GM19438 (cell line): ENCODE measurements around the gene SERPINA4.
"Not testable (repeated sequence)": the region's sequence is repeated elsewhere in the genome, so short reads cannot be mapped to it uniquely, and the experiment has no call there.

Experiments
- ATAC-seq: cut with Tn5 transposase; IDR thresholded peaks from one replicate; pipeline ENCODE4 v1.9.1; 2021; ENCODE audit warnings: low read depth; ENCODE audit not compliant: unreplicated experiment

Gene SERPINA4

DNA sequence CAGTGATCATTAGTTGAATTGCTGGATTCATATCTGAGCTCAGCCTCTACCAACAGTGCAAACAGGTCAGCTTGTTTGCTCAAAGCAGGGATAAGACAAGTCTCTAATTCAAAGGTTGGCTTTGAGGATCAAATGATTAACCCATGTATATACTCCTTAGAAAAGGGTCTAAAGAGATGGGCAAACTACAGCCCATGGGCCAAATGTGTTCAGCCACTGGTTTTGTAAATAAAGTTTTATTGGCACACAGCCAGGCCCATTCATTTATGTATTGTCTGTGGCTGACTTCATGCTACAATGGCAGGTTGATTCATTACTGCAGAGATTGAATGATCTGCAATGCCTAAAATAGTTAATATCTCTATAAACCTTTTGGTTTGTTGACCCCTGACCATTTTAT is 3.1 kb downstream of the SERPINA4 start:
- no peak for ATAC-seq

DNA sequence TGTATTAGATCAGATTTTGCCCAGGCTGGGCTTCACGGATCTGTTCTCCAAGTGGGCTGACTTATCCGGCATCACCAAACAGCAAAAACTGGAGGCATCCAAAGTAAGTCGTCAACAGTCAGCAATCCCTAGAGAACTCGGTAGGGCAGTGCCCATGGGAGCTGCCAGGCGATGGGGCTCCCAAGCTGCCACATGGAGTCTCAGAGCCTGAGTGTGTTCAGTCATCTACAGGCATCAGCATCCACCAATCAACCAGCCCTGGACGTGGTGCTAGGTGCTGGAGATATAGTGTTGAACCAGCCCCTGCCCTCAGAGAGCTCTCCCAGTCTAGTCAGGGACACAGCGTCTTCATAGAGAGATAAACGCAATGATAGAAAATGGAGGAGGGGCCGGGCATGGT is 6.9 kb downstream of the SERPINA4 start:
- no peak for ATAC-seq

DNA sequence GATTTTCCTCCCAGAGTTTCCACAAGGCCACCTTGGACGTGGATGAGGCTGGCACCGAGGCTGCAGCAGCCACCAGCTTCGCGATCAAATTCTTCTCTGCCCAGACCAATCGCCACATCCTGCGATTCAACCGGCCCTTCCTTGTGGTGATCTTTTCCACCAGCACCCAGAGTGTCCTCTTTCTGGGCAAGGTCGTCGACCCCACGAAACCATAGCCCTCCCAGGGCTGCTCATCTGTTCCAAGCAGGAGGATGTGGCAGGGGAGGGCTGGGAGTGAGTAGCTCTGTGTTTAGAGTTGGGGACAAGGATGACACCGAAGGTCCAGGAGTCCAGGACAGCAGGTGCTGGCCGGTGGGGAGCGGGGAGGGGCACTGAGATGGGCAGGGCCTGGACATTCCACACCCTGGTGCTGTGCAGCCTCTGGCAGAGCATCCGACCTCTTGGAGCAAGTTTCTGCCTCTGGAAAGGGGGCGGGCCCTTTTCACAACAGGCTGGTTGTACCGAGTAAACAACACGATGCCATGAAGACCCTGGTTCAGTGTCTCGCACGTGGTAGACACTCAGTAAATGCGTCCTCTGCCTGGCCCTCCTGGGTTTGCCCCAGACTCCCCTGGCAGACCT is 8.2 kb downstream of the SERPINA4 start:
- no peak for ATAC-seq

DNA sequence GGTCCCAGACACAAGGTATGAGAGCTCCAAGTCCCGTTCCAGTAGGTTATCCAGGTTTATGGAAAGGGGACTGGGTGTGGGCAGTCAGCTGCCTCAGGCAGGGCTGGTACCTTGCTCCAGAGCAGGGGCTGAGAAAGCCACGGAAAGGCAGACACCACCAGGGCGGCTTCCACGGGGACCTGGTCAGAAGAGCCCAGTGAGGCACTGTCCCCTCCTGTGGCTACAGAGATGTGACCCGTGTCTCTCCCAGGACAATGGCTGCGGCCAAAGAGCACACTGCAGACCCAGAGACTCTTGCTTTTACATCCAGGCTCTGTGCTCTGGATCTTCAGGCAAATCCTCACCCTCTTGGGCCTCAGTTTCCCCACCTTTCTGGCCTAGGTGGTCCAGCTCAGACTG is 8.8 kb downstream of the SERPINA4 start:
- no peak for ATAC-seq

DNA sequence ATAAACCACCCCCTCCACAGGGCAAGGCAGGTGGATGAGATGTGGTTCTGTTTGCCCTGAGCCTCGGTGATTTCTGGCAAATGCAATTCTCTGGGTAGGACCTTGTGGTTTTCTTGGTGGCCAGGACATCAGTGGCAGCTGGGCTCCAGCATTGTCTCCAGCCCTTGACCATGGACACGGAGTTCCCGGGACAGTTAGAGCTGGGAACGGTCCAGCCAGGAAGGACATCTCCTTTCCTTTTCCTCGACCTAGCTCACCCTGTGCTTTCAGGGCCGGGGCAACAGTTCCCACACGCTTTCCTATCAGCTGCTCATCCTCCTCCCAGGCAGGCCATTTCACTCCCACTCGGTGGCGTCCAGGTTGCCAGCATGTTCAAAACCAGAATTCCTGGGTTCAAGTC is 9.2 kb downstream of the SERPINA4 start:
- ATAC-seq, result no peak

DNA sequence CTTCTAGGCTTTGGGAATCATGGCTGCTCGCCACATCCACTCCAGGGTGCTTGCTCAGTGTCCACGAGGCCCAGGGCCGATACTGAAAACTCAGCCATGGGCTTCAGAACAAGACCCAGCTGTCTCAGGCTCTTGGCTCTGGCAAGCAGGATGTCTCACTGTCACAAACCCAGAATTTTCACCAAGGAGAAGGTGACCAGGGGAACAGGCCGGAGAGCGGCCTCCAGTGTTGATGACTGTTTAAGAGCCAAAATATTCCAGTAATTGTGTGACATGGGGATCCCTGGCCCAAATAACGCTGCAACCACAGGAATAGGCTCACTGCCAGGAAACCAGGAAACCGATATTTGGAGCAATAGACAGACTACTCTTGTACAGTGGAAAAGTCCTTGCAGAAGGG is 10.2 kb downstream of the SERPINA4 start:
- no peak for ATAC-seq

DNA sequence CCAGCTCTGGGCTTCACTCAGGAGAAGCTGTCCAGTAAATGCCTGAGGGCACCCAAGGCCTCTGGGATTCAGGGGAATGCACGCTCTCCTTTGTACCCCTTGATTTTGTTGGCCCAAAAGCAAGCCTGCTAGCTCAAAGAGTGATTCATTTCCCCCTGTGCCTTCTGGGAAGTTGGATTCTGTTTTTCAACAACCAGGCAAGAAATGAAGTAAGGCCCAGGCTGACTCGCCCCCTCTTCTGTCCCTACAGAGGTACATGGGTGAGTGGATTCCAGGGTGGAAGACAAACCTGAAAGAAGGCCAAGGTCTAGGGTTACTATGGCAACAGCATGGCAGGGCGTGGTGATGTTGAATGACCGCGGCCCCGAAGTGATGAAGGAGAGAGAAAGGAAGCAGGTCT is 10.7 kb downstream of the SERPINA4 start:
- ATAC-seq, result no peak

DNA sequence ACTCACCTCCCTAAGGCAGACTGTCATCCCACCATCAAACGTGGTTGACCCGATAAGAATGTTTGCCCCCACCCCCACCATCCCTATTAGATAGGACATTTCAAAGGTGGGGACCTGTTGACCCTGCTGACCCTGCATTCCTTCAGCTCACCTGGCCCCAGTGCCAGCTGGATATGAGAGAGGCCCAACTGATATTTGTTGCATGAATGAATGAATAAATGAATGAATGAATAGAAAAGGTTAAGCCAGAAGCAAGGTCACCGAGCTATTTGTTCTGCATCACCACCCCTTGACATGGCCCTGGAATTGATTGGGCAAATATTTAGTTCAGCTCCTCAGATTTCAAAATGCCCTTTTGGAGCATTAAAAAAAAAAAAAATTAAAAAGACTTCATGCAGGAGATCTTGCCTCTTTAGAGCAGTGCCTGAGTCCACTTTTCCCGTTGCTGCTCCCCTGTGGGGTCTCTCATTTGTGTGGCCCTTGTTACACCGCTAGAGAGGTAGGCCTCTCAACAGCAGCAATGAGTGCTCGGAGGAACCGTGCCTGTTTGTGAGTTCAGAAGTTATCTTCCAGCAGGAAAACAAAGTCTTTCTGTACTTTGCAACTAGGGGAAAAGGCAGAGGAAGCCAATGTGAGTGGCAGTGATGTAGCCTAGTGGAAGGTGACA is 11.5 kb downstream of the SERPINA4 start:
- ATAC-seq, result no peak

DNA sequence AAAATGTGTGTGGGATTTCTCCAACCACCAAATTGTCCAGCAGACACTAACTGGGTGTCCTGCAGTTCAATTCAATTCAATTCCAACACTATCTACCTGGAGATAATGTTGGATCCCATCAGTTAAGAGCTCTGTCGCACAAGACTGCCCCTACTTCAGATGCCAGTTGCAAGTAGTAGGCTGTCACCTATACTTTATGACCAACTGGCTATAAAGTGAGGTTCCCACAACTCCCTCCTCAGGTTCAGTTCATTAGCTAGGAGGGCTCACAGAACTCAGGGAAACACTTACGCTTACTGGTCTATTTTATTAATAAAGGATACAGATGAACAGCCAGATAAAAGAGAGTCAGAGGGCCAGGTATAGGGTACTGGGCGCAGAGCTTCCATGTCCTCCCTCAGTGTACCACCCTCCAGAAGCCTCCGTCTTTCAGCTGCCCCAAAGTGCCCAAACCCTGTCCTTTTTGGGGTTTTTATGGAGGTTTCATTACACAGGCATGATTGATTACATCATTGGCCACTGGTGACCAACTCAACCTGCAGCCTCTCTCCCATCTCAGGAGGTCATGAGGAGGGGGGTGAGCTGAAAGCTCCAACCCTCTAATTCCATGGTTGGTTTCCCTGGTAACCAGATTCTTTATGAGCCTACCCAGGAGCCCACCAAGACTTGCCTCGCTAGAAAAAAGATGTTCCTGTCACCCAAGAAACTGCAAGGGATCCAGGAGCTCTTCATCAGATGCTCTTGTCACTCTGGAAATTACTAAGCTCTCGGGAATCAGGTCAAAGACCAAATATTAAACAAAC is 12.4 kb downstream of the SERPINA4 start:
- no peak for ATAC-seq

DNA sequence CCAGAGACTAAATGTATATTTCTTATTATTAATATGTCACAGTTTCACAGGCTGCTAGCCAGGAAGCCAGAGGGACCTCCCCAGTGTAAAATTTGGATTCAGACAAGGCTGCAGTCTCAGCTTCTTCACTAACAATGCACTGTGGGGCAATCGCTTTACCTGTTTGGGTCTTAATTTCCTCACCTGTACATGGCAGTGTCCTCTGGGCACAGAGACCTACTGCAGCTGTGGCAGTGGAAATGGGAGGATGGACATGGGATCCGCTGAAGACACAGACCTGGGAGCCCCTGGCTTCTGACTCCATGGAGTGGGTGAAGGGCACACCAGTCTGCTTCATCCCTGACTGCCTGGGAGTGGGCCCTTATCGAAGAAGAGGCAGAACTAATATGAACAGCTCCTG is 13.1 kb downstream of the SERPINA4 start:
- no peak for ATAC-seq

DNA sequence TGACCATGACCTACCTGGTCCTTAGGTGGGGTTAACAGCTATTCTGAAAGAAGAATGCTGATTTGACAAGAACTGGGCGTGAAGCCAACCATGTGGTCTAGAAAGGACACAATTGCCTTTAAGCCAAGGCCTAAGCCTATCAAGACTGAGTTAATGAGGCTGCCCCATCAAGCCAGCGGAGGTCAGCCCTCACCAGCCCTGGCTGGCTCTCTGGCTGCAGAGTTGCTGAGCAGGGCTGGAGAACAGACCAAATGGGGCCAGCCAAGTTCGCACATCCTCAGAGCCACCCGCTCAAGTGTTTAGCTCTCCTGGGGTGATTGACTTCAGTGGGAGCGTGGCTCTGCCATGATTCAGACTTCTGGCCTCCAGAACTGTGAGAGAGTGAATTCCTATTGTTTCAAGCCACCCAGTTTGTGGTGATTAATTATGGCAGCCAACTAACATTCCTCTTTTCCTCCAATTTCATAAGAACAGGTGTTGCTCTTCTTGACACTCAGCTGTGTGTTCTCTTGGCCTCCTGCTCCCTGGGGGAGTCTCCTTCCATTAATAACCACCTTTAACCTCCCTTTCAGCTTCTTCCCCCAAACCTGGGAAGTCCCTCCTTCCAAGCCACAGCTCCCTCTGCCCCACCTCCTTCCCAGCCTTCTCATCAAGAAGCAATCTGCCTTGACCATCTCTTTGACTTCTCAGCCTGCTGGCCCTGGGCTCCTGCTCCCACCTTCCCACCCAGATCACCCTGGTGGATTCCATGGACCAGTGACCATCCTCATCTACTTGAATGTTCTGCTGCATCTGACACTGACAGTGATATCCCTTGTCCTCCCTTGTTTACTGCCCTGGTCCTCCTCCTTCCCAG is 14.7 kb downstream of the SERPINA4 start:
- no peak for ATAC-seq

DNA sequence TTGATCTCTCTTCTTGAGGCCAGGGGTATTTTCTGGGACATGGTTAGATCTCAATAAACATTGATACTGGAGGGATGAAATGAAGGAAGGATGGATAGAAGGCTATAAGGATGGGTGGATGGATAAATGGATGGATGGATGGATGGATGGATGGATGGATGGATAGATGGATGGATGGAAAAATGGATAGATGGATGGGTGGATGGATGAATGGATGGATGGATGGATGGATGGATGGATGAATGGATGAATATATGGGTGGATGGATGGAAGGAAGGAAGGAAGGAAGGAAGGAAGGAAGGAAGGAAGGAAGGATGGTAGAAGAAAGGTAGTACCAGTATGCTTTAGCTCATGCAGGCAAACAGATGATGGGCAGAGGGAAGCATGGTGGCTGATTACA is 16.2 kb downstream of the SERPINA4 start:
- not testable (repeated sequence) for ATAC-seq

DNA sequence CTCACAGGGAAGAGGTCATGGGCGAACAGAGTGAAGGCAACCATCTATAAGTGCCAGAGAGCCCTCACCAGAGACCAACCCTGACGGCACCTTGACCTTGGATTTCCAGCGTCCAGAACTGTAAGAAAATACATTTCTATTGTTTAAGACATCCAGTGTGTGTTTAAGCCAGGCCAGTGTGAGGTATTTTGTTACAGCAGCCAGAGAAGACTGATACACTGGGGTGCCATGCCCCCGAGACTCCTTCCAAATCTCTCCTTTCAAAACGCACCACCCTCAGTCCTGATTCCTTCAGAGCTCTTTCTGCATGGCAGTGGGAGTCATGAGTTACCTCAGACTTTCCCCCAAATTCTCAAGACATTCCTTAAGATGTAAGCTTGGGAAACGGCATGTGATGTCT is 17.5 kb downstream of the SERPINA4 start:
- ATAC-seq, result no peak

DNA sequence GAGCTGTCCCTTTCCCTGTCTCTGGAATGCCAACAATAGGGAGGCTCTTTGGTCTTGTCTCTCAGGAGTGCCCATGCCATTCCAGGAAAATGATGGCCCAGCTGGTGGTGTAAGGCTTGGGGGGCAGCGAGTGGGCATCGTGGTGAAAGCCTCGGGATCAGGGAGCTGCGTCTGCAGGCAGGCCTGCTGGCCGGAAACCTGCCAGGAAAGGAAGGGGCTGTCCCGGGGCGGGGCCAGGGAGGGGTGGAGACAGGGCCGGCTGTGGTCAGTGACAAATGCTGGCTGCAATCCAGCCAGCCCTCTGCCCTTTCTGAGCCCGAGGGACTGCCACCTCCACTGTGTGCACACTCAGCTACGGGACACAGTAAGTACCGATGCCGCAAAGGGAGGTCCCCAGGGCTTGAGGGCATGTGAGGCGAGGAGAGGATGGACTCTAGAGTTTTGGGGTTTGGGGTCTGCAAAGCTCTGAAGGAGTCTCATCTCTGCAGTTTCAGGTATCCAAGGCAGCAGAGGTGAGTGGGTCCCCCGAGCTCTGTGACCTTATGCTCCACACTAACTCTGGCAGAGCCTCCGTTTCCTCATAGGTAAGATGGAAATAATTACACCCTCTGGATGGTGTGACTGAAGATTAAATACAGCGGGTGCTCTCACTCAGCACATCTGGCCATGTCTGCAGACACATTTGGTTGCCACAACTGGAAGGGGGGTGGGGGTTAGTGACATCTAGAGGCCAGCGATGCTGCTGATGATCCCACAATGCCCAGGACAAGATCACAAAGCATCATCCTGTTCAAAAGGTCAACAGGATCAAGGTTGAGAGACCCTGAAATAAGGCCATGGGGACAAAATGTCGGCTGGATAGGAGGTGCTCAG is 20.1 kb downstream of the SERPINA4 start, which contains the start of gene SERPINA5:
TSS of gene SERPINA5 (plus strand) at position 300 of the 873 bp plus-strand sequence. CDS start 5,937 bp downstream, outside the sequence.
- no peak for ATAC-seq

DNA sequence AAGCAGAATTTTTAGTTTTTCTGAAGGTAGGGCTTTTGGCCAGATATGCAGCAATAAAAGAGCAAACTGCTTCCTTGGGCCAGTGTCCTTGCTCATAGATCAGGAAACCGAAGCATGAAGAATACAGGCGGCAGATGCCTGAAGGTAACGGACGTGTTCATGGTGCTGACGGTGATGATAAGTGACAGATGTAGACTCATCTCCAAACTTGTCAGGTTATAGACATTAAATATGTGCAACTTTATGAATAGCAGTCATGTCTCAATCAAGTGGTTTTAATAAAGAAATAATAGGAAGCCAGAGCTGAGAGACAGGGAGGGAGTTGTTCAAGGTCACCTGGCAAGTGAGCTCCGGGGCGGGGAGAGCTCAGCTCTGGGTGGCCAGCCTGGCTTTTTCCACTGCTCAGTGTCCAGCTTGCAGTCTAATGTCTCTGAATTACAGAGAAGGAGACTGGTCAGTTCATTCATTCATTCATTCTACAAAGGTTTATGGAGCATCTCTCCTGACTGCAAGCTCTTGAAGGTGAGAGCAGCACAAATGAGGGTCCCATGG is 21.0 kb downstream of the SERPINA4 start:
- no peak for ATAC-seq

DNA sequence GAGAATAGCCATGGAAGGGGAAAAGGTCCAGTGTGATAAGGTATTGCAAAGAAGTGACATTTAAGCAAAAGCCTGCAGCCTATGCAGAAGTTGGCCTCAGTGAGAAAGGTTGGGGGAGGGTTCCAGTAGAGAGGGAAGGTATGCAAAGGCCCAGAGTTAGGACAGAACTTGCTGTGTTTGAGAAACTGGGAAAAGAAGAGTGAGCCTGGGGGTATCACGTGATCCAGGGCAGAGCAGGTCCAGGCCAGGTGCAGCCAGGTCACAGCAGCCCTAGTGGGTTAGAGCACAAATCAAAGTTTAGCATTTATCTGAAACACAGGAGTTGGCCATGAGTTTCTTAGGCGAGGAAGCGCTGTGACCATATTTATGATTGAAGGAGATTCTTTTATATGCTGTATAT is 21.6 kb downstream of the SERPINA4 start:
- ATAC-seq, result no peak

DNA sequence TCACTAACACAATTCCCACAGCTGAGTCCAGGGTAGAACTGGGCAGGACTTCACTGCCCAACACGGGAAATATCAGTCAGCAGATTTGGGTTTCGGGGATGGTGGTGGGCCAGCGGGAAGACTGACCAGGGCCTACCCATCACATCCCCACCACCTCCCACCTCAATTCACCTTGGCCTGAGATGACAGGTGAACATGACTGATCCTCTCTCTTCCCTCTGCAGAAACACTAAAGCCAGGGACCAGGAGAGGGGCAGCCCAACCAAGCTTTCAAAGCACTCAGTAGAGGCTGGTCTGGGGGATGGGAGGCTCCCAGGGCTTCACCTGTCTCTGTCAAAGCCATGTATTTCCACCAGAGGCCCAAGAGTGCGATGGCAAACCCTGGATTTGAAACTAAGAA is 22.3 kb downstream of the SERPINA4 start:
- ATAC-seq, result no peak

DNA sequence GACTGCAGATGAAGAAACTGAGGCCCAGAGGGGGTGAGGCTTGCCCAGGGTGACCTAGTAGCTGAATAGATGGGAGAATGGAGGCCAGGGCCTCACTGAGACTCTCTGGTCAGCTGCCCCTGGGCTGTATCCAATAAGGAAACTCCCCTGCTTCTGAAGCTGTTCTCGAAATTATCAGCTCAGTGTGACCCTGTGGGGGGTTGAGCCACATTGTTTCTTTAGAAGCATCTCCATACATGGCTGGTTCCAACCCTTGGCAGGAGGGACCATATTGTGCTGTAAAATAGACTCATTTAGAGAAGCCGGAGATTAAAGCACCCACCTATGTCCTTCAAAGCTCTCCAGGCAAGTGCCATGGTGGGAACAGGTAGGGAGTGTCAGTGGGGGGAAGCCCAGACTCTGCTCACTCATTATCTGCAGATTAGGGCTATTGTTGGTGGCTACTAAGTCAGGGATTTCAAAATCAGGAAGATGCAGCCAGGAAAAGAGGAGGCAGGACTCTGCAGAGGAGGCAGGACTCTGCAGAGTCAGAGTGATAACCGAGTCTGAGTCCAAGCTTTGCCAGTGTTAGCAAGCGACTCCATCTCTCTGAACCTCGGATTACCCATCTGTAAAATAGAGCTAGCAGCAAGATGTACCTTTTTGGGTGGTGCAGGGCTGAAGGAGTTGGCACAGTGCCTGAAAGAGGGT is 23.5 kb downstream of the SERPINA4 start:
- ATAC-seq, result no peak

DNA sequence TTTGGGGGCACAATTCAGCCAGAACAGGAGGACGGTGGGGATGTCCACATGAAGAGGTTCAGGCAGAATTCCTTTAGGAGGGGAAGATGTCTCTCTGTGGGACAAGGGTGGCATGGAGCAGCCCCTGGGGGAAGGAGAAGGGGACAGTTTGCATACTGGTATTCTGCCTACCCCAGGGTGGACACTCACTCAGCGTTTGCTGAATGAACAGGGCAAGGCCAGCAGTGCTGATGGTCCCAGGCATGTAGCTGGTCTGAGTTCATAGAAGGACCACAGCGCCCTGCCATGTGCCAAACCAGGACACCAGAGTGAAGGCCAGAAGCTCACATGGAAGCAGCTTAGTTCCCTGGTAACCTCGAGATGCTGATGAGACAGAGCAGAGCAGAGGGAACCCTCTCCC is 25.4 kb downstream of the SERPINA4 start:
- no peak for ATAC-seq
